ENCODE results near the gene SCAMP1. TPM values are rescaled to one million over a fixed set of nuclear protein-coding genes. Genes with fewer than 3 reads are reported as not detected.

The SCAMP1 gene
- total and polyA plus RNA-seq, 2 experiments from 2014 or later: 32.4 to 33.4 TPM

DNA sequence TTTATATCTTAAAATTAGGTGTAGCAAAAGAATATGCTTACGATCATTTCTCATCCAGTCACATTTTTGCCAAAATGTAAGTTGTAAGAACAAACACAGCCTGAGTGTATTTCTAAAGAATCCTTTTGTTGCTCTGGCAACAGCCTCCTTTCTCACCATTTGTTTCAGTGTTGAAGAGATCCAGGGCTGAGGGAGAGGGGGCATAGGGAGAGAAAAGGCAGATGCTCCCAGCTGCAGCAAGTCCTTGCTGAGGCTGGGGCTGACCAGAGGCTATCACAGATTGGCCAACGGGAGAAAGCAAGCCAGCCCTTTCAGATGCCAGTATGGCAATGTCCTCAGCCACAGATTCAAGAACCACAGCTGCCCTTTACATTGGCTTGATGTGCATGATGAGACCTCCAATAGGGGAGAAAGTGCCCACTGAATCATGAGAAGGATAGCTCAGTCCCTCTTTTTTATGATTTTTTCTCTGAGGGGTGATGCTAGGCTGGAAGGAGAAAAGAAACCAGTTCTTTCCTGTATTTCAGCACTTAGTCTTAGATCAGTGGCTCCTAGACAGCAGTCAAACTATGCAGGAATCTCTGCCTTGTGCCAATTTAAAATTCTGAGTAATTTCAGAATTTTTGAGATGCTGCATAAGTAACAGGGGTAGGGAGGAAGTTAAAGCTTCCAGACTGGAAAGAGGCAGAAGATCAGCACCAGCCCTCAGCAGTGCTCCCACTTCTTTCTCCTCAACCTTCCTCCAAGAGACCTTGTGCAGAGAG, 146.0 kb downstream of the SCAMP1 start:
- Histone ChIP-seq H3K4me3 (no peak overlapping the region), H3K27ac (peak overlapping the region; percentile 87), H3K4me1 (ENCODE audit: low read depth) (peaks cover 93% of the 10 kb centered on the region), H3K27me3 (no peaks in the 10 kb centered on the region), H3K36me3 (no peaks in the 10 kb centered on the region), H3K9me3 (ENCODE audit: low read depth) (no peaks in the 10 kb centered on the region)
- no peak for DNase-seq (ENCODE audit: low read depth in 1 of 2, low spot score in 1 of 2)
- TF ChIP-seq, protein P1, sequence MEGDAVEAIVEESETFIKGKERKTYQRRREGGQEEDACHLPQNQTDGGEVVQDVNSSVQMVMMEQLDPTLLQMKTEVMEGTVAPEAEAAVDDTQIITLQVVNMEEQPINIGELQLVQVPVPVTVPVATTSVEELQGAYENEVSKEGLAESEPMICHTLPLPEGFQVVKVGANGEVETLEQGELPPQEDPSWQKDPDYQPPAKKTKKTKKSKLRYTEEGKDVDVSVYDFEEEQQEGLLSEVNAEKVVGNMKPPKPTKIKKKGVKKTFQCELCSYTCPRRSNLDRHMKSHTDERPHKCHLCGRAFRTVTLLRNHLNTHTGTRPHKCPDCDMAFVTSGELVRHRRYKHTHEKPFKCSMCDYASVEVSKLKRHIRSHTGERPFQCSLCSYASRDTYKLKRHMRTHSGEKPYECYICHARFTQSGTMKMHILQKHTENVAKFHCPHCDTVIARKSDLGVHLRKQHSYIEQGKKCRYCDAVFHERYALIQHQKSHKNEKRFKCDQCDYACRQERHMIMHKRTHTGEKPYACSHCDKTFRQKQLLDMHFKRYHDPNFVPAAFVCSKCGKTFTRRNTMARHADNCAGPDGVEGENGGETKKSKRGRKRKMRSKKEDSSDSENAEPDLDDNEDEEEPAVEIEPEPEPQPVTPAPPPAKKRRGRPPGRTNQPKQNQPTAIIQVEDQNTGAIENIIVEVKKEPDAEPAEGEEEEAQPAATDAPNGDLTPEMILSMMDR (IDR thresholded peaks at IDR 0.05; ENCODE audit: low read depth, low read length): no peak

DNA sequence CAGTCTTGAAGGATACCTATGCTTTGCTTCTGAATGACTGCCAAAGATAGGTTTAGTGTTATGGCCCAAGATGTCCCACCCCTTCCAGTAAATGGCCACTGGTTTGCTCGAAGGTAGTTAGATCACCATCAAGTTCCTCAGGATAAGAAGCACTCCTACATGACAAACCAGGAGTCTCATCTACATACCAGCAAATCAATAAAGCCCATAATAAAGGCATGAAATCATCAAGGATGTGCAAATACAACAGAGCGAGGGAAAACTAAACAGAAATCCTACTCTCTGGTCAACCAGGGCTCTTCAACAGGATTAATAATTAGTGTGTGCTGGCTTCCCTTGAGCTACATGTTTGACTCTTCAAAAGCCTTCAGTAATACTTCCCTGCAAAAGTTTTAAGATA, 147.1 kb downstream of the SCAMP1 start:
- Histone ChIP-seq H3K4me1 (ENCODE audit: low read depth) (peaks cover 91% of the 10 kb centered on the region), H3K9me3 (ENCODE audit: low read depth) (no peaks in the 10 kb centered on the region), H3K36me3 (no peaks in the 10 kb centered on the region), H3K27ac (peak overlapping the region; percentile 87), H3K4me3 (no peak overlapping the region), H3K27me3 (no peaks in the 10 kb centered on the region)
- TF ChIP-seq, protein P1 (IDR thresholded peaks at IDR 0.05; ENCODE audit: low read depth, low read length): no peak
- DNase-seq (ENCODE audit: low read depth in 1 of 2, low spot score in 1 of 2): no peak

DNA sequence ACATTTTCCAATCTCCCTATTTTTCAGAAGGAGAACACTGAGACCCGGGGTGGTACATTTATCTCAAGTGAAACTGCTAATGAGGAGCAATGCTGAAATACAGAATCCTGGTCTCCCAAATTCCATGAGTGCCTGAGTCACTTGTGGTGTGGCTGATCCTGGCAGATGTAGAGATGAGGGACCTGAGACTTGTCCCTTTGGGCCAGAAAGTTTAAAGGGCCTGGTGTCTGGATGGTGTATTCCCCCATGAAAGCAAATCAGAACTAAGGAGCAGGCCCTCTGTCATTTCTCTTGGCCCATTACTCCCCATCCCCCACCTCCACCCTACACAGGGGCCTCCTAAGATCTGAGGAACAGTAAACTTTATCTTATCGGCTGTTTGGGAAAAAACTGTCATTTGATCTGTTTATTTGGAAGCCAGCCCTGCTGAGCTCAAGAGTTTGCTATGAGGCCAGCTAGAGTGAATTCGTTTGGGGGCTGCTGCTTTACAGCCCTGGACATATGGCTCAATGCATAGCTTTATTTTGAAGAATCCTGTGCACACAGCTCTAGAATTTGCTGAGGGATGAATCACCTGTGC, 147.9 kb downstream of the SCAMP1 start:
- H3K4me3 ChIP-seq: peak overlapping the region; percentile 2
- H3K9me3 ChIP-seq (ENCODE audit: low read depth): no peaks in the 10 kb centered on the region
- peak; percentile 50 to 61 for DNase-seq (ENCODE audit: low read depth in 1 of 2, low spot score in 1 of 2)
- H3K27ac ChIP-seq: peak overlapping the region; percentile 87
- H3K27me3 ChIP-seq: no peaks in the 10 kb centered on the region
- TF ChIP-seq, protein P1 (IDR thresholded peaks at IDR 0.05; ENCODE audit: low read depth, low read length): no peak
- no peaks in the 10 kb centered on the region for H3K36me3 ChIP-seq
- H3K4me1 ChIP-seq (ENCODE audit: low read depth): peaks cover 94% of the 10 kb centered on the region

DNA sequence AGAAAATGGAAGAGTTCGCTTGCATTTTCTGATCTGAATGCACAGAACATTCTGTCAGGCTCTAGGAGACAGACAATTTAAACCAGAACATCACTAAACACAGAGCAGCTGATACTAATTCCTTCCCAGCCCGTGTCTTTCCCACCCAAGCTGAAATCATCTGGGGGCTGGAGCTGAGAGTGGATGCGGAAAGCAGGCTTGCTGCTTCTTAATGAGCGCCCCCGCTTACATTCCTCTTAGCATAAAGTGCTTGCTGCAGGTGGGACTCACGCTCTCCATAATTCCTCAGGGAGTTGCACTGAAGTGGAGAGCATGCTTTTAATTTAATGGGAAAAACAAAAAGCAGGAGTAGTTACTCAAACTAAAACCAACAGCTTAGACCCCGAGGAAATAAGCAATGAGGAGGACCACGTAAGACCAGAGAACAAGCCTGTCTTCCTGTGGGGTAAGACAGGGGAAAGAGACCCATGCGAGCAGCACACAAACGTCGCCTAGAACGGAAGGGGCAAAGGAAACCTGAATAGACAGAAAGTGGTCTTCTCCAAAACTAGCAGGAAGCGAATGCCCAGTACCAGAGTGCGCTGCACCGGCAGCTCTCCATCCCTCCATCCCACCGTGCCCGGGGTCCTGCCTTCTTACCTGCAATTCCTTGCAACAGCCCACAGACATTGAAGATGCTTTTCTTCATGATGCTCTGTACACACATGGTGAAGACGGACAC, 148.9 kb downstream of the SCAMP1 start:
- no peak for DNase-seq (ENCODE audit: low read depth in 1 of 2, low spot score in 1 of 2)
- H3K27me3 ChIP-seq: no peaks in the 10 kb centered on the region
- TF ChIP-seq, protein P1 (IDR thresholded peaks at IDR 0.05; ENCODE audit: low read depth, low read length): no peak
- H3K36me3 ChIP-seq: no peaks in the 10 kb centered on the region
- no peaks in the 10 kb centered on the region for H3K9me3 ChIP-seq (ENCODE audit: low read depth)
- peak overlapping the region; percentile 6 for H3K4me3 ChIP-seq
- peaks cover 98% of the 10 kb centered on the region for H3K4me1 ChIP-seq (ENCODE audit: low read depth)
- H3K27ac ChIP-seq: peak overlapping the region; percentile 87

DNA sequence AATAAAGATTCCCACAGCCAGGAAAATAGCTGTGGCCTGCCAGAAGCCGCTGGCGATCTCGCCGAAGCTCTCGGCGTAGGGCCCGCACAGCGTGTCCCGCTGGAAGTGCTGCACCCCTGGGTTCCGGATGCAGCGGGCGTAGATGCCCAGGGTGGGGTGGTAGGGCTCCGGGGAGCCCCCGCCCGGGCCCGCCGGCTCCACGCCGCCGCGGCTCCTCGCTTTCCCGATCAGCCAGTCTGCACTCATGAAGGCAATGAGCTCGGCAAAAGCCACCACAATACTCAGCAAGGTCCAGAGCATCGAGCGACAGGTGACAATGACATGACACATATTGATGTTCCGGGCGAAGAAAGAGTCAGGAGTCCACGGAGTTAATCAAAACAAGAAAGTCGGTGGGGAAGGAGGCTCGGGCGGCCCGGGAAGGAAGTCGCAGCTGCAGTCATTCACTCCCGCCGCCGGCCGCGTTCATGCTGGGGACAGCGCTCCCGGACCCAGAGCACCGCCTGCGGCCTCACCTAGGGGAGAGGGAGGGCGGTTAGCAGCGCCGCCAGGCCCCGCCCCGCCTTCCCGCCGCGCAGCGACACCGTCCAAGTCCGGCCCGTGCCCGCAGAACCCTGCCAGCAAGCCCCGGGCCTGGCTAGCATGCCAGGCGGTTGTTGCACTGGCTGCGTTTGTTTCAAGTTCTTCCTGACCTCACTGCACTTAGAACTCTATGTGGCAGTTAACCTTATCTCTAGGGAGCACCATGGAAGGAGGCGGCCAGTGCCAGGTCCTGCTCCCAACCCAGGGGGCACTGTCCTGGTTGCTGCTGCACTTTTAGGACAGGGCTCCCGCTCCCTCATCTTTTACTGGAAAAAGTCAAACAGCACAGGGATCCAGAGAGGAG, 149.7 kb downstream of the SCAMP1 start:
- peak; percentile 44 to 77 for DNase-seq (ENCODE audit: low read depth in 1 of 2, low spot score in 1 of 2)

More for the DNA sequence above, 149.7 kb downstream of the SCAMP1 start:
- H3K27ac ChIP-seq: peak overlapping the region; percentile 87
- no peaks in the 10 kb centered on the region for H3K27me3 ChIP-seq
- H3K36me3 ChIP-seq: no peaks in the 10 kb centered on the region
- H3K4me1 ChIP-seq (ENCODE audit: low read depth): peaks cover 95% of the 10 kb centered on the region
- TF ChIP-seq, protein P1 (IDR thresholded peaks at IDR 0.05; ENCODE audit: low read depth, low read length): peak; percentile 29
- H3K9me3 ChIP-seq (ENCODE audit: low read depth): no peaks in the 10 kb centered on the region
- peak overlapping the region; percentile 6 for H3K4me3 ChIP-seq

Measured in cardiac muscle cell (in vitro differentiated cells and primary cell).